OCI-LY7 (cell line): Measurements from ENCODE around the gene COL4A1. TPM values are rescaled to one million over a fixed set of nuclear protein-coding genes. Genes with fewer than 3 reads are reported as not detected.

ENCODE experiments used
- BruUV-seq: library from RNA; stranded (reverse); fragments of 400-500 nt; replicated peaks from 2 replicates; lab custom pipeline; 2021; lab: Mats Ljungman, UMichigan
- CTCF ChIA-PET: fragments of 300-600 bp; sonication (Branson Sonifier 250); formaldehyde crosslinking; loops from one replicate; lab custom pipeline; 2022; ENCODE audit warnings: antibody characterized with exemption; ENCODE audit not compliant: unreplicated experiment; lab: Charles Lee
- POLR2A ChIA-PET: fragments of 300-600 bp; sonication (Branson Sonifier 250); formaldehyde crosslinking; loops from one replicate; lab custom pipeline; 2022; ENCODE audit warnings: antibody characterized with exemption; lab: Charles Lee
- DNase-seq: peaks from one replicate; pipeline ENCODE4 v3.0.0-alpha.2; 2015; ENCODE audit warnings: low spot score
- H2AFZ ChIP-seq: fragments of 200-600 bp; sonication (generic), shearing (Covaris generic); 2 replicates; pipeline ENCODE4 v1.6.1; 2014; ENCODE audit warnings: mild to moderate bottlenecking, antibody characterized with exemption, low read length, moderate library complexity
- H3K27ac ChIP-seq: fragments of 200-600 bp; sonication (generic); 2 replicates; pipeline ENCODE4 v1.5.1; 2014; ENCODE audit warnings: mixed run types, low read depth, mild to moderate bottlenecking, moderate library complexity, low read length, inconsistent platforms; ENCODE audit not compliant: poor library complexity, severe bottlenecking
- H3K36me3 ChIP-seq: fragments of 200-600 bp; sonication (generic); 2 replicates; pipeline ENCODE4 v1.6.1; 2014; ENCODE audit warnings: mild to moderate bottlenecking, antibody characterized with exemption, low read length, moderate library complexity, mixed read lengths; ENCODE audit not compliant: insufficient read depth
- H3K4me1 ChIP-seq: fragments of 200-600 bp; sonication (generic); 2 replicates; pipeline ENCODE4 v1.5.1; 2014; ENCODE audit warnings: mild to moderate bottlenecking, low read length; ENCODE audit not compliant: insufficient read depth, poor library complexity, severe bottlenecking
- H3K4me2 ChIP-seq: fragments of 200-600 bp; sonication (generic); 2 replicates; pipeline ENCODE4 v1.6.1; 2014; ENCODE audit warnings: mild to moderate bottlenecking, low read length
- H3K4me3 ChIP-seq: fragments of 200-600 bp; sonication (generic); 2 replicates; pipeline ENCODE4 v1.5.1; 2014; ENCODE audit warnings: mild to moderate bottlenecking, low read depth, low read length; ENCODE audit not compliant: poor library complexity, severe bottlenecking
- H3K79me2 ChIP-seq: fragments of 200-600 bp; sonication (generic); 2 replicates; pipeline ENCODE4 v1.6.1; 2016; ENCODE audit warnings: low read depth, mild to moderate bottlenecking, low read length, moderate library complexity, mixed read lengths; ENCODE audit not compliant: insufficient read depth
- H3K9me2 ChIP-seq: fragments of 200-600 bp; sonication (generic); 2 replicates; pipeline ENCODE4 v1.6.1; 2016; ENCODE audit warnings: mild to moderate bottlenecking, low read length, mixed read lengths; ENCODE audit not compliant: insufficient read depth
- H3K9me3 ChIP-seq: fragments of 200-600 bp; sonication (generic); 2 replicates; pipeline ENCODE4 v1.6.1; 2014; ENCODE audit warnings: mild to moderate bottlenecking, mixed run types, low read length, mixed read lengths
- H4K20me1 ChIP-seq: fragments of 200-600 bp; sonication (generic); 2 replicates; pipeline ENCODE4 v1.6.1; 2014; ENCODE audit warnings: mild to moderate bottlenecking, antibody characterized with exemption, low read length, moderate library complexity, mixed read lengths; ENCODE audit not compliant: insufficient read depth
- CTCF ChIP-seq: fragments of 200-600 bp; sonication (generic); conservative IDR thresholded peaks from 2 replicates; pipeline ENCODE4 v1.5.1; 2014; ENCODE audit warnings: mild to moderate bottlenecking, antibody characterized with exemption, low read length, moderate library complexity, mixed read lengths
- EZH2phosphoT487 ChIP-seq: fragments of 200-600 bp; sonication (generic); IDR thresholded peaks from 2 replicates; pipeline ENCODE4 v1.6.1; 2018; ENCODE audit warnings: low read depth, borderline replicate concordance, mild to moderate bottlenecking, mixed run types, antibody characterized with exemption, low read length, moderate library complexity, mixed read lengths
- intact Hi-C: fragments of 100-400 bp; cut with micrococcal nuclease; formaldehyde crosslinking; loops from one replicate; pipeline ENCODE4 v1.10.0; 2022; ENCODE audit not compliant: unreplicated experiment
- total RNA-seq, 2 experiments: library from RNA; depleted of rRNA in 1 of 2; stranded (reverse); fragments of >200 nt in 1 of 2; shearing (Covaris generic) in 1 of 2; gene quantifications; 2 replicates each; pipeline ENCODE4 v1.2.3, GENCODE V29; 2014 to 2022

COL4A1 gene
- total RNA-seq, 2 experiments from 2014 or later: 0.06 TPM; not detected in 1

GRCh38 chr13:110285991-110286832, 20.7 kb downstream of the COL4A1 start:
- BruUV-seq: no TSS peak
- Histone ChIP-seq H3K36me3 (no peaks in the 10 kb centered on the region), H3K4me2 (no peak overlapping the region)

GRCh38 chr13:110284779-110285484, 22.0 kb downstream of the COL4A1 start:
- no peak for DNase-seq
- no peak overlapping the region for H2AFZ ChIP-seq
- H3K9me2 ChIP-seq: no peaks in the 10 kb centered on the region
- no peaks in the 10 kb centered on the region for H4K20me1 ChIP-seq
- CTCF ChIA-PET: no interaction called here
- H3K9me3 ChIP-seq: no peaks in the 10 kb centered on the region
- H3K27ac ChIP-seq: no peak overlapping the region
- POLR2A ChIA-PET: no interaction called here
- intact Hi-C loops: no loop called here
- TF ChIP-seq EZH2phosphoT487: no peak
- TF ChIP-seq CTCF: no peak
- H3K4me2 ChIP-seq: no peak overlapping the region
- no TSS peak for BruUV-seq
- H3K4me1 ChIP-seq: no peaks in the 10 kb centered on the region
- no peaks in the 10 kb centered on the region for H3K36me3 ChIP-seq
- no peak overlapping the region for H3K4me3 ChIP-seq
- H3K79me2 ChIP-seq: no peaks in the 10 kb centered on the region

More at GRCh38 chr13:110285991-110286832, 20.7 kb downstream of the COL4A1 start:
- no peaks in the 10 kb centered on the region for H3K79me2 ChIP-seq
- intact Hi-C loops: no loop called here
- no peak overlapping the region for H2AFZ ChIP-seq
- POLR2A ChIA-PET: no interaction called here
- no peaks in the 10 kb centered on the region for H3K9me3 ChIP-seq
- CTCF ChIA-PET: no interaction called here
- H4K20me1 ChIP-seq: no peaks in the 10 kb centered on the region
- H3K4me3 ChIP-seq: no peak overlapping the region
- H3K9me2 ChIP-seq: no peaks in the 10 kb centered on the region
- H3K27ac ChIP-seq: no peak overlapping the region
- DNase-seq: no peak
- no peak for TF ChIP-seq CTCF
- TF ChIP-seq EZH2phosphoT487: no peak
- H3K4me1 ChIP-seq: no peaks in the 10 kb centered on the region
